Tibial artery (tissue), 4 donors: ENCODE results near the gene LRRC8B.

Experiments
- DNase-seq, 2 donors: peaks; one replicate each; pipeline ENCODE4 v3.0.0-alpha.2; 2019
- H3K27ac ChIP-seq, 2 donors: fragments of 200-600 bp; sonication (generic) in 1 of 2; 1 replicate in 1 of 2; 2 replicates in 1 of 2; pipeline ENCODE4 v1.5.1; 2018 to 2019; ENCODE audit warnings: mild to moderate bottlenecking in 1 of 2
- H3K27me3 ChIP-seq, 2 donors: fragments of 200-600 bp; sonication (generic) in 1 of 2; one replicate each; pipeline versions ENCODE4 v1.5.1 to v1.6.0; 2016 to 2019
- H3K36me3 ChIP-seq, 3 donors: fragments of 200-600 bp; sonication (generic) in 2 of 3; one replicate each; pipeline ENCODE4 v1.5.1; 2016 to 2019; ENCODE audit warnings: mild to moderate bottlenecking in 2 of 3
- H3K4me1 ChIP-seq, 4 donors: fragments of 200-600 bp; sonication (generic) in 2 of 4; 1 replicate in 3 of 4; 2 replicates in 1 of 4; pipeline ENCODE4 v1.5.1; 2016 to 2019
- H3K4me3 ChIP-seq, 2 donors: fragments of 200-600 bp; sonication (generic) in 1 of 2; 1 replicate in 1 of 2; 2 replicates in 1 of 2; pipeline ENCODE4 v1.5.1; 2018 to 2019; ENCODE audit warnings: mild to moderate bottlenecking in 2 of 2
- H3K9me3 ChIP-seq, 3 donors: fragments of 200-600 bp; sonication (generic) in 1 of 3; one replicate each; pipeline ENCODE4 v1.5.1; 2016 to 2019
- CTCF ChIP-seq, 2 experiments: fragments of 200-600 bp in 1 of 2; fragments of 450-650 bp in 1 of 2; IDR thresholded peaks; one replicate each; pipeline ENCODE4 v1.5.1; 2017 to 2019; ENCODE audit warnings: antibody characterized with exemption in 2 of 2, mild to moderate bottlenecking in 1 of 2, moderate library complexity in 1 of 2
- intact Hi-C: fragments of 100-400 bp; cut with DNase I; formaldehyde crosslinking; loops from one replicate; pipeline ENCODE4 v1.15.0; 2023; ENCODE audit warnings: low total_unique reads

The LRRC8B gene

GRCh38 chr1:89574621-89575020, 50.0 kb downstream of the LRRC8B start:
- no peak for DNase-seq
- H3K4me3 ChIP-seq = no peak overlapping the region
- no peaks in the 10 kb centered on the region for H3K9me3 ChIP-seq
- no peaks in the 10 kb centered on the region for H3K36me3 ChIP-seq
- no peak overlapping the region for H3K27ac ChIP-seq
- H3K4me1 ChIP-seq = no peaks in the 10 kb centered on the region
- no peaks in the 10 kb centered on the region for H3K27me3 ChIP-seq
- no peak for TF ChIP-seq CTCF (IDR thresholded peaks at IDR 0.05)
- intact Hi-C loops = no loop called here

- H3K36me3 ChIP-seq = no peaks in the 10 kb centered on the region
- no peaks in the 10 kb centered on the region for H3K27me3 ChIP-seq
- no peaks in the 10 kb centered on the region for H3K4me1 ChIP-seq
- intact Hi-C loops = no loop called here
- no peak for DNase-seq
- H3K9me3 ChIP-seq = no peaks in the 10 kb centered on the region
- TF ChIP-seq CTCF (IDR thresholded peaks at IDR 0.05) = no peak
- no peak overlapping the region for H3K4me3 ChIP-seq
- H3K27ac ChIP-seq = no peak overlapping the region
These were observed 50.6 kb downstream of the LRRC8B start for GRCh38 chr1:89575207-89575606.

GRCh38 chr1:89576013-89576412, 51.4 kb downstream of the LRRC8B start:
- intact Hi-C loops = no loop called here

GRCh38 chr1:89578151-89578550, 53.5 kb downstream of the LRRC8B start:
- H3K27ac ChIP-seq = no peak overlapping the region
- no peaks in the 10 kb centered on the region for H3K9me3 ChIP-seq
- no peaks in the 10 kb centered on the region for H3K27me3 ChIP-seq
- TF ChIP-seq CTCF (IDR thresholded peaks at IDR 0.05) = no peak
- intact Hi-C loops = no loop called here
- DNase-seq = no peak
- H3K36me3 ChIP-seq = peaks cover 0 to 10% (median 0%) of the 10 kb centered on the region in 3 donors
- H3K4me3 ChIP-seq = no peak overlapping the region
- H3K4me1 ChIP-seq = no peaks in the 10 kb centered on the region

More at GRCh38 chr1:89576013-89576412, 51.4 kb downstream of the LRRC8B start:
- H3K4me1 ChIP-seq = no peaks in the 10 kb centered on the region
- no peak for DNase-seq
- no peaks in the 10 kb centered on the region for H3K9me3 ChIP-seq
- no peak overlapping the region for H3K4me3 ChIP-seq
- TF ChIP-seq CTCF (IDR thresholded peaks at IDR 0.05) = no peak
- no peaks in the 10 kb centered on the region for H3K36me3 ChIP-seq
- no peak overlapping the region for H3K27ac ChIP-seq
- no peaks in the 10 kb centered on the region for H3K27me3 ChIP-seq

GRCh38 chr1:89578946-89579684, 54.5 kb downstream of the LRRC8B start:
- Histone ChIP-seq H3K36me3 (peaks cover 0 to 19% (median 0%) of the 10 kb centered on the region in 3 donors), H3K4me3 (no peak overlapping the region), H3K27me3 (no peaks in the 10 kb centered on the region), H3K27ac (no peak overlapping the region), H3K4me1 (no peaks in the 10 kb centered on the region), H3K9me3 (no peaks in the 10 kb centered on the region)
- intact Hi-C loops = no loop called here
- DNase-seq = no peak
- no peak for TF ChIP-seq CTCF (IDR thresholded peaks at IDR 0.05)
